Right lobe of liver (tissue), 6 donors: ENCODE data around the gene EEF2. TPM values are rescaled to one million over a fixed set of nuclear protein-coding genes. Genes with fewer than 3 reads are reported as not detected.
A peak's percentile ranks its signal among the peaks of the same experiment; 100 is the strongest.

ENCODE experiments used
- ATAC-seq, 4 donors: fragments of 200-7000 bp; cut with Tn5 transposase; one replicate each; pipeline ENCODE4 v1.9.1; 2020; ENCODE audit warnings: mild to moderate bottlenecking in 4 of 4, moderate library complexity in 4 of 4
- DNase-seq, 3 donors: peaks; one replicate each; pipeline ENCODE4 v3.0.0-alpha.2; 2020
- H3K27ac ChIP-seq, 3 donors: fragments of 200-600 bp; one replicate each; pipeline ENCODE4 v1.8.0; 2022
- H3K27me3 ChIP-seq, 2 donors: fragments of 200-600 bp; one replicate each; pipeline ENCODE4 v1.8.0; 2022
- H3K36me3 ChIP-seq, 4 donors: fragments of 200-600 bp; sonication (generic) in 1 of 4; one replicate each; pipeline versions ENCODE4 v1.5.1 to v1.8.0; 2017 to 2022; ENCODE audit warnings: control low read depth in 1 of 4
- H3K4me1 ChIP-seq, 4 donors: fragments of 200-600 bp; sonication (generic) in 1 of 4; one replicate each; pipeline versions ENCODE4 v1.5.1 to v1.8.0; 2017 to 2022; ENCODE audit warnings: control low read depth in 1 of 4
- H3K4me3 ChIP-seq, 3 donors: fragments of 200-600 bp; one replicate each; pipeline ENCODE4 v1.8.0; 2022
- H3K9me3 ChIP-seq, 4 donors: fragments of 200-600 bp; sonication (generic) in 1 of 4; one replicate each; pipeline versions ENCODE4 v1.5.1 to v1.8.0; 2017 to 2022; ENCODE audit warnings: control low read depth in 1 of 4
- POLR2A ChIP-seq: fragments of 450-650 bp; IDR thresholded peaks from one replicate; pipeline ENCODE4 v1.6.1; 2017; ENCODE audit warnings: antibody characterized with exemption, mild to moderate bottlenecking
- whole genome bisulfite sequencing: methylation state at CpG from one replicate; pipeline ENCODE4 v1.1.6; 2018; ENCODE audit warnings: low coverage, low lambda C conversion rate; ENCODE audit not compliant: insufficient coverage; ENCODE audit errors: missing lambda C conversion rate; 5-methylcytosine and 5-hydroxymethylcytosine counted together
- intact Hi-C, 2 donors: fragments of 100-400 bp; cut with DNase I; formaldehyde crosslinking; loops; one replicate each; pipeline versions ENCODE4 v1.11.2 to v1.14.1; 2022
- total RNA-seq, 6 experiments: library from RNA; depleted of rRNA in 2 of 6; stranded (reverse); fragments of >200 nt in 2 of 6; fragmentation: NEBNext Ultra II Directional in 3 of 6; extraction: Animal tissue kit (Norgen Biotek cat#: 25700) in 3 of 6; gene quantifications; one replicate each; pipeline versions ENCODE4 v1.1.0 to v1.2.4, GENCODE V29; 2016 to 2023
- TF ChIP-seq, protein P1 (sequence below), 4 donors: fragments of 200-600 bp in 3 of 4; fragments of 450-650 bp in 1 of 4; IDR thresholded peaks; one replicate each; pipeline versions ENCODE4 v1.5.1 to v1.8.0; 2016 to 2022; ENCODE audit warnings: antibody characterized with exemption in 4 of 4, mild to moderate bottlenecking in 2 of 4
- donor health status: DM: no; HTN: yes; CAD: no.
- donor health status: DM: no; HTN: no; CAD: no.
- donor health status: DM: no; HTN: no; CAD: no.
- donor health status: DM: no; HTN: yes; CAD: no.
- donor health status: DM: no; HTN: yes; CAD: no.

Gene EEF2
- total RNA-seq, 6 experiments from 2014 or later = 933 to 1,231 (median 1,031) TPM

- TF ChIP-seq, protein P1, sequence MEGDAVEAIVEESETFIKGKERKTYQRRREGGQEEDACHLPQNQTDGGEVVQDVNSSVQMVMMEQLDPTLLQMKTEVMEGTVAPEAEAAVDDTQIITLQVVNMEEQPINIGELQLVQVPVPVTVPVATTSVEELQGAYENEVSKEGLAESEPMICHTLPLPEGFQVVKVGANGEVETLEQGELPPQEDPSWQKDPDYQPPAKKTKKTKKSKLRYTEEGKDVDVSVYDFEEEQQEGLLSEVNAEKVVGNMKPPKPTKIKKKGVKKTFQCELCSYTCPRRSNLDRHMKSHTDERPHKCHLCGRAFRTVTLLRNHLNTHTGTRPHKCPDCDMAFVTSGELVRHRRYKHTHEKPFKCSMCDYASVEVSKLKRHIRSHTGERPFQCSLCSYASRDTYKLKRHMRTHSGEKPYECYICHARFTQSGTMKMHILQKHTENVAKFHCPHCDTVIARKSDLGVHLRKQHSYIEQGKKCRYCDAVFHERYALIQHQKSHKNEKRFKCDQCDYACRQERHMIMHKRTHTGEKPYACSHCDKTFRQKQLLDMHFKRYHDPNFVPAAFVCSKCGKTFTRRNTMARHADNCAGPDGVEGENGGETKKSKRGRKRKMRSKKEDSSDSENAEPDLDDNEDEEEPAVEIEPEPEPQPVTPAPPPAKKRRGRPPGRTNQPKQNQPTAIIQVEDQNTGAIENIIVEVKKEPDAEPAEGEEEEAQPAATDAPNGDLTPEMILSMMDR (IDR thresholded peaks at IDR 0.05) = no peak
- TF ChIP-seq POLR2A = no peak
- Histone ChIP-seq H3K4me3 (peak overlapping the region in 2 of 3 donors; percentile 91 to 99), H3K27ac (peak overlapping the region; percentile 91 to 96 (median 96)), H3K9me3 (no peaks in the 10 kb centered on the region), H3K27me3 (no peaks in the 10 kb centered on the region), H3K4me1 (peaks cover 0 to 33% (median 18%) of the 10 kb centered on the region in 4 donors), H3K36me3 (peaks cover 52 to 62% (median 56%) of the 10 kb centered on the region in 4 donors)
- intact Hi-C loops = no loop called here
- ATAC-seq (peak in 1 of 4 donors; percentile 27), DNase-seq (peak in 2 of 3 donors; percentile 49 to 59)
- 85% methylated on average over 10 of the region's 40 CpGs for WGBS
Observed at GRCh38 chr19:3982701-3983541, 2.3 kb downstream of the EEF2 start.

GRCh38 chr19:3981736-3982681 lies 3.3 kb downstream of the EEF2 start:
- DNase-seq = peak in 1 of 3 donors; percentile 48

GRCh38 chr19:3981373-3981735 lies 3.9 kb downstream of the EEF2 start:
- Histone ChIP-seq H3K36me3 (peaks cover 66 to 77% (median 72%) of the 10 kb centered on the region in 4 donors), H3K4me3 (no peak overlapping the region), H3K27ac (no peak overlapping the region), H3K27me3 (no peaks in the 10 kb centered on the region), H3K4me1 (peaks cover 0 to 21% (median 10%) of the 10 kb centered on the region in 4 donors), H3K9me3 (no peaks in the 10 kb centered on the region)
- WGBS = 72% methylated on average over 4 of the region's 10 CpGs
- no peak for TF ChIP-seq POLR2A
- TF ChIP-seq, protein P1 (IDR thresholded peaks at IDR 0.05) = no peak
- ATAC-seq = no peak
- DNase-seq = no peak
- intact Hi-C loops = no loop called here

More at GRCh38 chr19:3981736-3982681, 3.3 kb downstream of the EEF2 start:
- Histone ChIP-seq H3K4me1 (peaks cover 0 to 27% (median 15%) of the 10 kb centered on the region in 4 donors), H3K9me3 (no peaks in the 10 kb centered on the region), H3K36me3 (peaks cover 61 to 71% (median 65%) of the 10 kb centered on the region in 4 donors), H3K27me3 (no peaks in the 10 kb centered on the region), H3K4me3 (no peak overlapping the region), H3K27ac (no peak overlapping the region)
- WGBS = 72% methylated on average over 8 of the region's 39 CpGs
- no peak for ATAC-seq
- TF ChIP-seq POLR2A = no peak
- TF ChIP-seq, protein P1 (IDR thresholded peaks at IDR 0.05) = no peak
- intact Hi-C loops = no loop called here

GRCh38 chr19:3980353-3981251 lies 4.7 kb downstream of the EEF2 start:
- WGBS = no CpG with 5 or more reads among the region's 31 CpGs
- Histone ChIP-seq H3K36me3 (peaks cover 69 to 85% (median 77%) of the 10 kb centered on the region in 4 donors), H3K4me1 (peaks cover 0 to 13% (median 6%) of the 10 kb centered on the region in 4 donors), H3K27me3 (no peaks in the 10 kb centered on the region), H3K27ac (no peak overlapping the region), H3K4me3 (no peak overlapping the region), H3K9me3 (no peaks in the 10 kb centered on the region)
- no peak for ATAC-seq
- peak; percentile 10 for TF ChIP-seq POLR2A
- TF ChIP-seq, protein P1 (IDR thresholded peaks at IDR 0.05) = no peak
- intact Hi-C loops = no loop called here
- DNase-seq = peak in 1 of 3 donors; percentile 56
